K562 (cell line): ENCODE results near the gene KXD1. TPM values are rescaled to one million over a fixed set of nuclear protein-coding genes. Genes with fewer than 3 reads are reported as not detected.

Experiments
- ATF3 ChIP-seq, 2 experiments: fragments of 450-650 bp in 1 of 2; sonication (generic) in 1 of 2; formaldehyde crosslinking in 1 of 2; IDR thresholded peaks in 1 of 2; conservative IDR thresholded peaks in 1 of 2; 2 replicates each; pipeline versions ENCODE4 v1.6.1 to v1.8.1; 2016 to 2023; ENCODE audit warnings: mild to moderate bottlenecking in 2 of 2, moderate library complexity in 2 of 2, inconsistent platforms in 1 of 2, missing genetic modification reagents in 1 of 2
- CTBP1 ChIP-seq: fragments of 450-650 bp; IDR thresholded peaks from 2 replicates; pipeline ENCODE4 v1.6.1; 2016; ENCODE audit warnings: borderline replicate concordance
- EHMT2 ChIP-seq: fragments of 450-650 bp; IDR thresholded peaks from 2 replicates; pipeline ENCODE4 v1.6.1; 2018; ENCODE audit warnings: antibody characterized with exemption
- FOXJ2 ChIP-seq: fragments of 200-800 bp; sonication (Bioruptor generic); IDR thresholded peaks from 2 replicates; pipeline ENCODE4 v1.6.1; 2016; ENCODE audit warnings: missing genetic modification characterization, missing compliant biosample characterization
- HMGN3 ChIP-seq: IDR thresholded peaks from 2 replicates; pipeline ENCODE4 v1.6.1; 2011; ENCODE audit warnings: borderline replicate concordance, low read depth, mild to moderate bottlenecking, mixed read lengths, low read length; ENCODE audit not compliant: insufficient read length; ENCODE audit errors: extremely low read depth
- JUN ChIP-seq, 2 experiments: sonication (generic) in 1 of 2; formaldehyde crosslinking in 1 of 2; IDR thresholded peaks; 2 replicates each; pipeline versions ENCODE4 v1.6.1 to v1.8.0; 2012 to 2022; ENCODE audit warnings: borderline replicate concordance in 2 of 2, mild to moderate bottlenecking in 2 of 2, improper control_type of control experiment in 1 of 2, low read depth in 1 of 2, low read length in 1 of 2, missing genetic modification reagents in 1 of 2
- MAFK ChIP-seq: IDR thresholded peaks from 2 replicates; pipeline ENCODE4 v1.6.1; 2011; ENCODE audit warnings: low read length, improper control_type of control experiment
- PBX2 ChIP-seq, 2 experiments: IDR thresholded peaks in 1 of 2; conservative IDR thresholded peaks in 1 of 2; 2 replicates each; pipeline ENCODE4 v1.6.1; 2016; ENCODE audit warnings: low read depth in 2 of 2, mild to moderate bottlenecking in 1 of 2, missing compliant biosample characterization in 1 of 2, missing genetic modification characterization in 1 of 2, moderate library complexity in 1 of 2
- SIN3A ChIP-seq, 2 experiments: fragments of 150-350 bp in 1 of 2; IDR thresholded peaks; 2 replicates each; pipeline ENCODE4 v1.6.1; 2011 to 2016; ENCODE audit warnings: borderline replicate concordance in 2 of 2, low read depth in 2 of 2, low read length in 2 of 2, mild to moderate bottlenecking in 2 of 2, moderate library complexity in 2 of 2; ENCODE audit not compliant: control insufficient read depth in 1 of 2
- SOX6 ChIP-seq: fragments of 450-650 bp; IDR thresholded peaks from 2 replicates; pipeline ENCODE4 v1.6.1; 2014; ENCODE audit warnings: mild to moderate bottlenecking
- TAL1 ChIP-seq: fragments of 450-650 bp; IDR thresholded peaks from 2 replicates; pipeline ENCODE4 v1.6.1; 2016; ENCODE audit warnings: mild to moderate bottlenecking
- TCF7L2 ChIP-seq: fragments of 150-350 bp; IDR thresholded peaks from 2 replicates; pipeline ENCODE4 v1.6.1; 2016; ENCODE audit warnings: low read depth, mild to moderate bottlenecking, low read length, moderate library complexity
- TFAM ChIP-seq: fragments of 250-450 bp; sonication (Bioruptor Pico); conservative IDR thresholded peaks from 2 replicates; pipeline ENCODE4 v1.5.0; 2021; ENCODE audit warnings: mild to moderate bottlenecking, moderate library complexity
- polyA plus RNA-seq, 8 experiments: library from polyadenylated mRNA; depleted of rRNA in 4 of 8; stranded (reverse) in 5 of 8; unstranded in 3 of 8; fragments of >200 nt; fragmentation: Nextera tagmentation in 2 of 8; fragmentation: Illumina TruSeq in 1 of 8; extraction: Ambion mirVana in 2 of 8; extraction: Trizol in 1 of 8; gene quantifications; 2 replicates each; pipeline versions ENCODE4 v1.2.1 to v1.2.3, GENCODE V29; 2011 to 2014; ENCODE audit warnings: inconsistent platforms in 1 of 8, missing spikeins in 1 of 8
- total RNA-seq, 7 experiments: library from RNA; depleted of rRNA in 6 of 7; stranded (reverse); fragments of >200 nt in 6 of 7; fragmentation: Illumina TruSeq in 2 of 7; extraction: Trizol in 2 of 7; gene quantifications; 2 replicates each; pipeline versions ENCODE4 v1.2.1 to v1.2.3, GENCODE V29; 2011 to 2021; ENCODE audit warnings: low replicate concordance in 1 of 7
- TF ChIP-seq, protein P1 (sequence below): fragments of 250-450 bp; sonication (Bioruptor Pico); IDR thresholded peaks from 2 replicates; pipeline ENCODE4 v1.4.0; 2020; ENCODE audit warnings: mild to moderate bottlenecking, moderate library complexity, borderline replicate concordance
- TF ChIP-seq, protein P2 (sequence below): fragments of 450-650 bp; IDR thresholded peaks from 2 replicates; pipeline ENCODE4 v1.6.1; 2018; ENCODE audit warnings: mild to moderate bottlenecking, low read depth; ENCODE audit not compliant: partially characterized antibody

Gene KXD1
- total and polyA plus RNA-seq, 9 of the 15 experiments (the other 6 are each of a cell fraction or from before 2014, with no cell fraction given) = 21.9 to 210 (median 118) TPM

DNA sequence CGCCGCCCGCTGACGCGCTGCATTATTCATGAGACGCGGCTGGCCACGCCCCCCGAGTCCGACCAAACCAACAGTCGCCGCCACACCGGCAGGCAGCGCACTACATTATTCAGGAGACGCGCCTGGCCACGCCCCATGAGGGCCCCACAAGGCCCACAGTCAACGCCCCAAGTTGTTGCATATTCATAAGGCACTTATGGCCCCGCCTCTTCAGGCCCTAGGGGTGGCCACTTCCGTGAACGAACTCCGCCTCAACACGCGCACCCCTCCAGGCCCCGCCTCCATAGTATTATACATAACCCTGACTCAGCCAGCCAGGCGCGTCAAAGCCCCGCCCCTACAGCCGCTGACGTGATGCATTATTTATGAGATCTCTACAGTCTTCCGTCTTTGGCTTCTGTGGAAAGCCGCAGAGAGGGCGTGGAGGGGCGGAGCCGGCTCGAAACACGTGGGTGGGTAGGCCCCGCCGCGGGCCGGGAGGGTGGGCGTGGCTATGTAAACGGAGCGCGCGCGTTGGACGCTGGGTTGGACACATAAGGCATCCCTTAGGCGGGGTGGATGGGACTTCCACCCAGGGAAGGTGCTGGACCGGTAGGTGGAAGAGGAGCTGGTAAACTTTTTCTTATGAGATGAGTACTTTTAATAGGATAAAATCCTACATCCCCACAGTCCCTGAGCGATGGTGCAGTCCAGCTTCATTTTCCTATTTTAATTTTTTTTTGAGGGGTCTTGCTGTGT lies 35.4 kb upstream of the KXD1 start (continued):
- TF ChIP-seq, protein P1, sequence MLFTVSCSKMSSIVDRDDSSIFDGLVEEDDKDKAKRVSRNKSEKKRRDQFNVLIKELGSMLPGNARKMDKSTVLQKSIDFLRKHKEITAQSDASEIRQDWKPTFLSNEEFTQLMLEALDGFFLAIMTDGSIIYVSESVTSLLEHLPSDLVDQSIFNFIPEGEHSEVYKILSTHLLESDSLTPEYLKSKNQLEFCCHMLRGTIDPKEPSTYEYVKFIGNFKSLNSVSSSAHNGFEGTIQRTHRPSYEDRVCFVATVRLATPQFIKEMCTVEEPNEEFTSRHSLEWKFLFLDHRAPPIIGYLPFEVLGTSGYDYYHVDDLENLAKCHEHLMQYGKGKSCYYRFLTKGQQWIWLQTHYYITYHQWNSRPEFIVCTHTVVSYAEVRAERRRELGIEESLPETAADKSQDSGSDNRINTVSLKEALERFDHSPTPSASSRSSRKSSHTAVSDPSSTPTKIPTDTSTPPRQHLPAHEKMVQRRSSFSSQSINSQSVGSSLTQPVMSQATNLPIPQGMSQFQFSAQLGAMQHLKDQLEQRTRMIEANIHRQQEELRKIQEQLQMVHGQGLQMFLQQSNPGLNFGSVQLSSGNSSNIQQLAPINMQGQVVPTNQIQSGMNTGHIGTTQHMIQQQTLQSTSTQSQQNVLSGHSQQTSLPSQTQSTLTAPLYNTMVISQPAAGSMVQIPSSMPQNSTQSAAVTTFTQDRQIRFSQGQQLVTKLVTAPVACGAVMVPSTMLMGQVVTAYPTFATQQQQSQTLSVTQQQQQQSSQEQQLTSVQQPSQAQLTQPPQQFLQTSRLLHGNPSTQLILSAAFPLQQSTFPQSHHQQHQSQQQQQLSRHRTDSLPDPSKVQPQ (CRISPR knock-in tag) = no peak
- TF ChIP-seq JUN (IDR thresholded peaks at IDR 0.05; ENCODE audit: borderline replicate concordance, low read depth, low read length) (0 out of 2 replicates have a peak, but pooled peaks have one; percentile 41), JUN (CRISPR knock-in tag; IDR thresholded peaks at IDR 0.05; ENCODE audit: borderline replicate concordance) (no peak), HMGN3 (no peak), TCF7L2 (peak; percentile 54), ATF3 (IDR thresholded peaks at IDR 0.05) (peak; percentile 62; the same call in 1 of the 2 replicates), ATF3 (CRISPR knock-in tag; conservative IDR thresholded peaks at IDR 0.05) (peak; percentile 20; the same call in 1 of the 2 replicates), MAFK (peak; percentile 56; the same call in 1 of the 2 replicates), TAL1 (no peak), CTBP1 (0 out of 2 replicates have a peak, but pooled peaks have one; percentile 10), PBX2 (CRISPR knock-in tag; IDR thresholded peaks at IDR 0.05; ENCODE audit: low read depth) (peak; percentile 56), PBX2 (tag; conservative IDR thresholded peaks at IDR 0.05; ENCODE audit: low read depth) (peak; percentile 92), EHMT2 (0 out of 2 replicates have a peak, but pooled peaks have one; percentile 11), TFAM (no peak), SIN3A (IDR thresholded peaks at IDR 0.05; ENCODE audit: borderline replicate concordance in 2 of 2, control insufficient read depth in 1 of 2, low read depth in 2 of 2, low read length in 2 of 2) (0 out of 4 replicates have a peak, but pooled peaks of 1 of the 2 experiments have one; percentile 34), FOXJ2 (no peak), SOX6 (0 out of 2 replicates have a peak, but pooled peaks have one; percentile 30)
- TF ChIP-seq, protein P2, sequence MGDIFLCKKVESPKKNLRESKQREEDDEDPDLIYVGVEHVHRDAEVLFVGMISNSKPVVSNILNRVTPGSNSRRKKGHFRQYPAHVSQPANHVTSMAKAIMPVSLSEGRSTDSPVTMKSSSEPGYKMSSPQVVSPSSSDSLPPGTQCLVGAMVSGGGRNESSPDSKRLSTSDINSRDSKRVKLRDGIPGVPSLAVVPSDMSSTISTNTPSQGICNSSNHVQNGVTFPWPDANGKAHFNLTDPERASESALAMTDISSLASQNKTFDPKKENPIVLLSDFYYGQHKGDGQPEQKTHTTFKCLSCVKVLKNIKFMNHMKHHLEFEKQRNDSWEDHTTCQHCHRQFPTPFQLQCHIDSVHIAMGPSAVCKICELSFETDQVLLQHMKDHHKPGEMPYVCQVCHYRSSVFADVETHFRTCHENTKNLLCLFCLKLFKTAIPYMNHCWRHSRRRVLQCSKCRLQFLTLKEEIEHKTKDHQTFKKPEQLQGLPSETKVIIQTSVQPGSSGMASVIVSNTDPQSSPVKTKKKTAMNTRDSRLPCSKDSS = no peak
